Measurements from ENCODE around the gene DEGS2. TPM values are rescaled to one million over a fixed set of nuclear protein-coding genes. Genes with fewer than 3 reads are reported as not detected.
"Not testable (repeated sequence)": the region's sequence is repeated elsewhere in the genome, so short reads cannot be mapped to it uniquely, and the experiment has no call there.

The DEGS2 gene
- total RNA-seq, 4 donors from 2014 or later = 0.54 to 7.6 (median 3.6) TPM

DNA sequence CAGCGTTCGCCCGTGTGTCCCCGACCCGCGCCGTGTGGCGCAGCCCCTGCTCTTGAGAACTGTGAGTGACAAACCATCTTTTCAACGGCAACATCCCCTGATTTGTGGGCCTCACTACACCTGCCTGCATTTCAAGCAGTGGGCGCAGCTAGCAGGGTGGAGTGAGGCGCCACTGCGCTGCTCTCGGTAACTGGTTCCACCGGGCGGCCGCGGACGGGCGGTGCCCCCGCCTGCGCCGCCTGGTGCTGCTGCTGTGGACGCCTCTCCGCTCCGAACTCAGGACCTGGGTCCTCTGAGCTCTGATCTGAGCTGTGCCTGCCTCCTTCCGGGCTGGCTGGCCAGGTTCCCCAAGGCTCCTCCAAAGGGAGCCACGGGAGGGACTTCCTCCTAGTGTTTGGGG is 5.9 kb upstream of the DEGS2 start:
- peak; percentile 49 to 50 for DNase-seq
- H3K27ac ChIP-seq = no peak overlapping the region
- TF ChIP-seq, protein P1, sequence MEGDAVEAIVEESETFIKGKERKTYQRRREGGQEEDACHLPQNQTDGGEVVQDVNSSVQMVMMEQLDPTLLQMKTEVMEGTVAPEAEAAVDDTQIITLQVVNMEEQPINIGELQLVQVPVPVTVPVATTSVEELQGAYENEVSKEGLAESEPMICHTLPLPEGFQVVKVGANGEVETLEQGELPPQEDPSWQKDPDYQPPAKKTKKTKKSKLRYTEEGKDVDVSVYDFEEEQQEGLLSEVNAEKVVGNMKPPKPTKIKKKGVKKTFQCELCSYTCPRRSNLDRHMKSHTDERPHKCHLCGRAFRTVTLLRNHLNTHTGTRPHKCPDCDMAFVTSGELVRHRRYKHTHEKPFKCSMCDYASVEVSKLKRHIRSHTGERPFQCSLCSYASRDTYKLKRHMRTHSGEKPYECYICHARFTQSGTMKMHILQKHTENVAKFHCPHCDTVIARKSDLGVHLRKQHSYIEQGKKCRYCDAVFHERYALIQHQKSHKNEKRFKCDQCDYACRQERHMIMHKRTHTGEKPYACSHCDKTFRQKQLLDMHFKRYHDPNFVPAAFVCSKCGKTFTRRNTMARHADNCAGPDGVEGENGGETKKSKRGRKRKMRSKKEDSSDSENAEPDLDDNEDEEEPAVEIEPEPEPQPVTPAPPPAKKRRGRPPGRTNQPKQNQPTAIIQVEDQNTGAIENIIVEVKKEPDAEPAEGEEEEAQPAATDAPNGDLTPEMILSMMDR (IDR thresholded peaks at IDR 0.05) = peak in 2 of 6 experiments; percentile 20 to 25
- no peak for TF ChIP-seq POLR2A (IDR thresholded peaks at IDR 0.05)

DNA sequence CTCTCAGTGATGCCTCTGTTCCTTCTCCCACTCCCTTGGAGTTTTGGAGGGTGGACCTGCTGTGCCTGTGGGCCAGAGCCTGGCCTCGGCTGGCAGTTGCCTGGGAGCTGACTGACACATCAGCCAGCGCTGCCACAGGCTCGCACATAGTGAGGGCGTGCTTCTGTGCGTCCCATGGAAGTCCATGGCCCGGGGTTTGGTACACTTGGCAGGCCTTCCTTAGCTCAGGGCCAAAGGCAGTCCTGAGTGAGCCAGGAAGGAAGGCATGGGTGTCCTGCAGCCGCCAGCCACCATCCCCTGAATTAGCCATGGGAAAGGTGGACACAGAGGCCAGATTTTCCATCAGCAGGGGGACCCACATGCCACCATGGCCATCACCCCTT is 1.1 kb upstream of the DEGS2 start:
- no peak for DNase-seq
- H3K27ac ChIP-seq = no peak overlapping the region
- WGBS, 2 donors = 80 to 91% methylated on average over 4 to 7 of the region's 7 CpGs
- TF ChIP-seq, protein P1 (IDR thresholded peaks at IDR 0.05) = no peak
- TF ChIP-seq POLR2A (IDR thresholded peaks at IDR 0.05) = no peak
- intact Hi-C loops (cut with DNase I) = no loop called here
- H3K4me3 ChIP-seq (replicated peaks in 1 of 3) = no peak overlapping the region
- H3K27me3 ChIP-seq = no peaks in the 10 kb centered on the region
- no peaks in the 10 kb centered on the region for H3K36me3 ChIP-seq
- no peaks in the 10 kb centered on the region for H3K9me3 ChIP-seq
- H3K4me1 ChIP-seq = peaks cover 24 to 37% of the 10 kb centered on the region in 2 donors

More for the DNA sequence above, 5.9 kb upstream of the DEGS2 start:
- H3K9me3 ChIP-seq = no peaks in the 10 kb centered on the region
- H3K27me3 ChIP-seq = no peaks in the 10 kb centered on the region
- no peak overlapping the region for H3K4me3 ChIP-seq (replicated peaks in 1 of 3)
- intact Hi-C loops (cut with DNase I) = no loop called here
- H3K4me1 ChIP-seq = peaks cover 0 to 7% of the 10 kb centered on the region in 2 donors
- WGBS, 2 donors = 50 to 65% methylated on average over 10 to 12 of the region's 27 CpGs
- no peaks in the 10 kb centered on the region for H3K36me3 ChIP-seq

DNA sequence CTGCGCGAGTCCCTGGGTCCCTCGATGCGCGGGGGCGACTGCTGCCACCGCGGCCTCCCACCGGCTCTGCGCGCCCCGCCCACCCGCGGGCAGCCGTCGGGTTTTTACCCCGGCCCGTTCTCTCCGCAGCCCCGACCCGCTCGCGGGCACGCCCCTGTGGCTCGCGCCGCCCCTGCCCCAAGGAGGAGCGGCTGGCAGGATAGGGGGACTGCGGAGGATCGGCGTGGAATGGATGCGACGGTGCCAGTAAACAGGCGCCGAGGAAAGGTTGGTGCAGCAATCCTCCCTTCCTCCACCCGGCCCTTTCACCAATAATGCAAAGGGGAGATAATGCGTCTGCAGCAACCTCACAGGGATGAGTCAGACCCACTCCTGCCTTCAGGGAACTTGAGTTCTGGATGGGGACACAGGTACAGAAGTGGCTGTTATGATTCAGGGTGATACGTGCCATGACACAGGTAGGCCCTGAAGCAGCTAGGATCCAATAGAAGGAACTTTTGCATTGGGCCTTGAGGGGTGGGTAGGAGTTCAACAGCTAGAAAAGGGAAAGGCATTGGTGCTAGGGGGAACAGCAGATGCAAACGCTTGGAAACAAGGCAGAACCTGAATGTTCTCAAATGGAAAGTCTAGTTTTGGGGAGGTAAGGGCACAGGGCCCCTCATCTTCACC is 554 bp upstream of the DEGS2 start:
- Histone ChIP-seq H3K4me3 (replicated peaks in 1 of 3) (peak overlapping the region in 2 of 3 donors; percentile 30 to 34), H3K27me3 (no peaks in the 10 kb centered on the region), H3K36me3 (no peaks in the 10 kb centered on the region), H3K27ac (no peak overlapping the region), H3K4me1 (peaks cover 29 to 42% of the 10 kb centered on the region in 2 donors), H3K9me3 (no peaks in the 10 kb centered on the region)
- TF ChIP-seq, protein P1 (IDR thresholded peaks at IDR 0.05) = no peak
- no peak for TF ChIP-seq POLR2A (IDR thresholded peaks at IDR 0.05)
- WGBS, 2 donors = 19 to 29% methylated on average over 15 to 21 of the region's 39 CpGs
- no peak for DNase-seq
- intact Hi-C loops (cut with DNase I) = no loop called here

DNA sequence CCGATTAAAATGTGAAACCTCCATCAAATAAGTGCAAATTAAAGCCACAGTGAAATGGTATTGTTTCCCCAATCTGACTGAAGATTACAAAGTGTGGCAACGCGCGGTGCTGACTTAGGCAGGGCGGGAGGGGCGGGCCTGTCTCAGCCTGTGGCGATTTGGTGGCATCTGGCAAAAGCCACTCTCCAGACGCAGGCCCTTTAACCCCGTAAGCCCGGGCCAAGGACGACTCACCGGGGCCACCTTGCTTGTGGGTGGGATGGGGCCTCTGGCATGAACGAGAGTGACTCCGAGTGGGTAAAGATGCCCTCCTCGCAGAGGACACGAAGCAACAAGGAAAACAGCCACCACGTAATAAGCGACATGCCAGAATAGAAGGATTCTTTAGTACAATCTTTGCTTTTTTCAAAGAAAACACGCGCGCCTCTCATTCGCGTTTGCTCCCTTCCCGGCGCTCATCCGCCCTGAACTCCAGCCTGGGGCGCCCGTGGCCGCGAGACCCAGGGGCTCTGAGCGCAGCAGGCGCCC is 815 bp downstream of the DEGS2 start:
- Histone ChIP-seq H3K4me3 (replicated peaks in 1 of 3) (peak overlapping the region in 2 of 3 donors; percentile 10 to 34), H3K36me3 (no peaks in the 10 kb centered on the region), H3K4me1 (peaks cover 33 to 54% of the 10 kb centered on the region in 2 donors), H3K27me3 (no peaks in the 10 kb centered on the region), H3K9me3 (no peaks in the 10 kb centered on the region), H3K27ac (no peak overlapping the region)
- DNase-seq = no peak
- intact Hi-C loops (cut with DNase I) = no loop called here
- 20 to 26% methylated on average over 29 to 31 of the region's 32 CpGs for WGBS, 2 donors
- TF ChIP-seq, protein P1 (IDR thresholded peaks at IDR 0.05) = no peak
- no peak for TF ChIP-seq POLR2A (IDR thresholded peaks at IDR 0.05)

DNA sequence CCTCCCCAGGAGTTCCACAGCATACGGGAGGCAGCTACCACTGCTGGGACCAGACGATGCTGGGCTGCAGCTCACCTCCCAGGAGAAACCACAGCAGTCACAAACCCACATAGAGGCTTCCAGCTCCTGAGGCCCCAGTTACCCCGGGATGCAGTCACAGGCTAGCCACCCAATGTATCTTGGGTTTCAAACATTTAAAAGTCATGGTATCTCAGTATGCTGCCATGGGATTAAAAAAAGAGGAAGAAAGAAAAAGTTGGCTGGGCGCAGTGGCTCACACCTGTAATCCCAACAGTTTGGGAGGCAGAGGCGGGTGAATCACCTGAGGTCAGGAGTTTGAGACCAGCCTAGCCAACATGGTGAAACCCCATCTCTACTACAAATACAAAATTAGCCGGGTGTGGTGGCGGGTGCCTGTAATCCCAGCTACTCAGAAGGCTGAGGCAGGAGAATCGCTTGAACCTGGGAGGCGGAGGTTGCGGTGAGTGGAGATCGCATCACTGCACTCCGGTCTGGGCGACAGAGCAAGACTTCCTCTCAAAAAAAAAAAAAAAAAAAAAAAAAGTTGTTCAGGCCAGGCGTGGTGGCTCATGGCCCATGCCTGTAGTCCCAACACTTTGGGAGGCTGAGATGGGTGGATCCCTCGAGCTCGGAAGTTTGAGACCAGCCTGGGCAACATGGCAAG is 1.8 kb downstream of the DEGS2 start:
- H3K4me3 ChIP-seq (replicated peaks in 1 of 3); H3K36me3 ChIP-seq; H3K9me3 ChIP-seq; H3K27me3 ChIP-seq; DNase-seq; intact Hi-C loops (cut with DNase I): not testable (repeated sequence)
- Histone ChIP-seq H3K27ac (peak overlapping the region in 2 of 3 donors; percentile 37 to 82), H3K4me1 (peaks cover 38 to 61% of the 10 kb centered on the region in 2 donors)
- 80 to 87% methylated on average over 16 of the region's 16 CpGs for WGBS, 2 donors

All from thyroid gland (tissue), 4 donors.